ENCODE measurements around the gene RPL39L.
"Not testable (repeated sequence)": the region's sequence is repeated elsewhere in the genome, so short reads cannot be mapped to it uniquely, and the experiment has no call there.

RPL39L gene

DNA sequence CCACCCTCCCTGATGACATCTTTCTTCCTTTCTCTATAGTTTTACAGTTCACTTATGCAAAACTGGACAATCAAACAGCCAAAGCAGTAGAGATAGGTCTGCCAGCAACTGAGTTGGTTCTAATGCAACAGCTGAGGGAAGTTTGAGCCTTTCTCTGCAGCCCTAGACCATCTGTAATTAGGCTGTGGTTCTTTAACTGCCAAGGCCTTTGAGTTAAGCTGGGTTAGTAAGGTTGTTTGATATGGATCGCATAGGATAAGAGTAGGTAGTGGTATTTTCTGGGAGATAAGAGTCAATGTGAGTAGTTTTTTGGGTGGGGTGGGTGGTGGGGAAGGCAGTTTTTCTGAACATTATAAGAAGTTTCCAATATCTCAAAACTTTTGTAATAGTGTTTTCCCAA, 3.0 kb downstream of the RPL39L start:
- DNase-seq = no peak

DNA sequence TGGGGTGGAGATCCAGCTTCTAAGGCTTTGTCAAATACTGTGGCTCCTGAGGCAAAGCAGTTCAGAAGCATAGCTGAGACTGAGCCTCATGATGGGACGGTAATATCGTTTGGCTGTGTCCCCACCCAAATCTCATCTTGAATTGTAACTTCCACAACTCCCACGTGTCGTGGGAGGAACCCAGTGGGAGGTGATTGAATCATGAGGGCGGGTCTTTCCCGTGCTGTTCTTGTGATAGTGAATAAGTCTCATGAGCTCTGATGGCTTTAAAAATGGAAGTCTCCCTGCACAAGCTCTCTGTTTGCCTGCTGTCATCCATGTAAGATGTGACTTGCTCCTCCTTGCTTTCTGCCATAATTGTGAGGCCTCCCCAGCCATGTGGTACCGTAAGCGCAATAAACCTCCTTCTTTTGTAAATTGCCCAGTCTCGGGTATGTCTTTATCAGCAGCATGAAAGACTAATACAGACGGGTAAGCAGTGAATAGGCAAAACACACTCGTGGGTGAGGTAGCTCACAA, 4.1 kb downstream of the RPL39L start:
- DNase-seq = not testable (repeated sequence)

DNA sequence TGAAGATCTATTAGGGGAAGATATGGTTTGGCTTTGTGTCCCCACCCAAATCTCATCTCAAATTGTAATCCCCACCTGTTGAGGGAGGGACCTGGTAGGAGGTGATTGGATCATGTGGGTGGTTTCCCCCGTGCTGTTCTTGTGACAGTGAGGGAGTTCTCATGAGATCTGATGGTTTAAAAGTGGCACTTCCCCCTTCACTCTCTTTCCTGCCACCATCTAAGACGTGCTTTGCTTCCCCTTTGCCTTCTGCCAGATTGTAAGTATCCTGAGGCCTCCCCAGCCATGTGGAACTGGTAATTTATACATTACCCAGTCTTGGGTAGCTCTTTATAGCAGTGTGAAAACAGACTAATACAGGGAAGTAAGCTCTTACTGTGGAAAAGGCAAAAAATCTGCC, 6.1 kb downstream of the RPL39L start:
- DNase-seq = not testable (repeated sequence)

DNA sequence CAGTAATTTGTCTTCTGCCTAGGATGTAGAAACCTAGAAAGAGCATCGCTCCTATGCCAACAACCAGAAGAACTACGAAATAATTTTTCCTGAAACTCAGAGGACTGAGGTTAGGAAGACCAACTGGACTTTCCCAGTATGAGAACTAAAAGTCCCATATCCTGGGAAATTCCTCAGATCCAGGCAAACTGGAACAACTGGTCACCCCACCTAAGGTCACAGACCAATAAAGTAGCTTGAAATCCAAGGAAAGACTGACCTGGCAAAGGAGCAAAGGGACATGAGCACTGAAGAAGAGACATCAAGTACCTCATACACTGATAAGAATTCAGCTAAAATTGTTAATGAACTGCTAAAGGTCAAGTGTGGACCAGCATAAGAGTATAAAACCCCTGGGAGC, 6.6 kb downstream of the RPL39L start:
- DNase-seq = no peak

DNA sequence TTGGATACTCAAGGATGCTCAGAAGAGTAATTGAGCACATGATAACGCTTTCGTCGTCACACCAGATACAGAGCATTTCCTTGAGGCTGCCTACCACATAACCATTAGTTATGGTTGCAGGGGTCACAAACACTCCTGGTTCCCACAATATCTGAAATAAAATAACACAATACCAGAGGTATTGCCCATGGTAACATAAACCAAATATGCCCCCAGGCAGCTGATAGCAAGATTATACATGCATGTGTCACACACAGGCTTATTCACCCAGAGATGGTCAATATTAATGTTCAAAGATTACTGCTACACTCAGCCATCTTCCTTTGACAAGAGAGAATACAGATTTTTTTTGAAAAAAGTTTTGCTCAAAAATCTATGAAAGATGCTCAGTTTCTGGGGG, 7.3 kb downstream of the RPL39L start:
- no peak for DNase-seq

DNA sequence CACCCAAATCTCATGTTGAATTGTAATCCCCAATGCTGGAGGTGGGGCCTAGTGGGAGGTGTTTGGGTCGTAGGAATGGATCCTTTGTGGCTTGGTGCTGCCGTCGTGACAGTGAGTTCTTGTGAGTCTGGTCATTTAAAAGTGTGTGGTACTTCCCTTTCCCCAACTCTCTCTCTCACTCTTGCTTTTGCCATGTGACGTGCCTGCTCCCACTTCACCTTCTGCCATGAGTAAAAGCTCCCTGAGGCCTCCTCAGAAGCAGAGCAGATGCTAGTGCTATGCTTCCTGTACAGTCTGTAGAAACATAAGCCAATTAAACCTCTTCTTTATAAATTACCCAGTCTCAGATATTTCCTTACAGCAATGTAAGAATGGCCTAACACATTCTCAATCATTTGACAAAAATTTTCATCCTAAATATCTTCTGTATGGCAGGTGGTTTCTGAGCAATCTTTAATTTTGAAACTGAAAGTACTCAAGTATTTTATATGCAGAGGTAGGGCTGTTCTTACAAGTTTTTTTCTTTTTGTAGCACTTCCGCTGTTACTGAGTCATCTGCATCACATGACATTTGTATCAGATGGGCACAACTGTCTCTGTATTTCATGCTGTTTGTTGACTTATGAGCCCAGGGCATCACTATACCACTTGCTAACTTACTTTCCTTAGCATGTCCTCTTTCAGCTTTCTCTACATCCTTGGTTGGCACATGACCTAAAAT, 8.8 kb downstream of the RPL39L start:
- DNase-seq = peak; percentile 88

DNA sequence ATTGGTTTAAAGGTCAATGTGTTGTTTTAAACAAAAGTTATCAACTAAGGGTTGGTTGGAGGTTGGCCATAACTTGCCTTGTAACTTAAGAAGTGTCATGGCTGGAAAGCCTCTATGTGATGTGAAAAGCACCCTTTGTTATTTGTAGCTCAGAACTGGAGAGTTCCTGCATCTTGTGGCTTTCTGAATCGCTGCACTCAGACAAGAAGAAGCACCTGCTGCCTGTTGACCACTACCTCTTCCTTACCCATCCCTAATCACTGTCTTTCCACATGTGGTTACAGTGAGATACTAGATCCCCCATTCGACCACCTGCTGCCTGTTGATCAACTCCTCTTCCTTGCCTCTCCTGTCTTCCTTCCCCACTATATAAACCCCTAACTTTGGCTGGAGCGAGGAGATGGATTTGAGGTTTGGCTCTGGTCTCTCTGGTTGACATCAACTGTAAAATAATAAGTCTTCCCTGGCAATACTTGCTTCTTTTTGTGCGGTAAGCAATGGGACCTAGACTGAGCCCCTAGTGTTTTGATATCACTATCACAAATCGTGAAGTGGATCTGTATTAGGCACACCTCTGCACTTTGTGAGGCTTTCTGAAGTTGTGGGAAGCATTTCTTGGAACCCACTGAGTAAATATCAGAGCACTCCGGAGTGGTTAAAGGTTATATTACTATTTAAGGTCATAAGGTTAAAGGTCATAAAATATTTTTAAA, 13.8 kb downstream of the RPL39L start:
- DNase-seq = no peak

DNA sequence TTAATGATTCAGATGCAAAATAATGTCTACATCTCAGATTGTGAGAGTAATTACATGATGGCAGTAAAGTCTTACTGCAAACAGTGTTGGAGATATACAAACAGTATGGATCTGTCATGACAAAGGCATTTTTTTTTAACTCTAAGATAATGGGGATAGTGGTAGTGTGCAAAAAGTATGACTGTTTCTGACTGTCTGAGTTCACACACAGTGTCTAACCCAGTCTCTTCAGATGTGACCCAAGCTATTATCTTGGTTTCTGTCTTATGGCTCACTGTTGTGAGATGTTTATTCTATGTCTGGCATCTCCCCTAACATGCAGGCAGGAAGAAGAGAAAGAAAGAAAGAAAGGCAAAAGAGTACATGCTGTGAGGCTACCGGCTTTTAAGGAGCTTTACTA, 17.0 kb downstream of the RPL39L start:
- no peak for DNase-seq

DNA sequence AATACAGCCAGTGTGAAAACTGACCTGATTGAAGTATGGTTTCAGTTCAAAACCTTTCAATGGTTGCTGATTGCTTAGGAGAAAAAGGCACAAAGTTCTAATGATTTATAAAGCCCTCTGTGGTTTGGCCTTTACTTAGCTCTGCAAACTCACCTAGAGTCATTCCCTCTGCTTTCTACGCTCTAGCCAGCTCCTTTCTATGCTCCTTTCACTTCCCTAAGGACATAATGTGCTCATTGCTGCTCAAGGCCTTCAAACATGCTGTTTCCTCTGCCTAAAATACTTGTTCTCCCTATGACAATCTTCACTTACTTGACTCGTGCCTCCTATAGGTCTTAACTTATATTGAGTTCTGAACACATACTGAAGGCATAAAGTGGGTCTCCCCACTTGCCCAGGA, 19.0 kb downstream of the RPL39L start:
- no peak for DNase-seq

DNA sequence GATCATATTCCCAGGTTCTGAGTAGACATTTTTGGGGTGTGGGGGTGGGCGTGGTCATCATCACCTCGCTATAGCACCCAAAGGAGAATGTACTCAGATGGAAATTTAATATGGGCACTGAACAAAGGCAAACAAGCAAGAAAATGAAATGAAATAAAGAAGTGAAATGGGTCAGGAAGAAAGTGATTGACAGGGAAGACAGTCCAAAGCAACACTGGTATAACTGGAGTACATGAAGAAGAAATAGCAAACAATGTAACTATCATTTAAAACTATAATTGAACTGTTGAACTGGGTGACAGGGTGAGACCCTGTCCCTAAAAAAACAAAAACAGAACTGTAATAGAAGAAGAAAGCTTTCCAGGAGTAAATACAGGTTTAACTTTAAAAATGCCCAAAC, 24.8 kb downstream of the RPL39L start:
- no peak for DNase-seq

DNA sequence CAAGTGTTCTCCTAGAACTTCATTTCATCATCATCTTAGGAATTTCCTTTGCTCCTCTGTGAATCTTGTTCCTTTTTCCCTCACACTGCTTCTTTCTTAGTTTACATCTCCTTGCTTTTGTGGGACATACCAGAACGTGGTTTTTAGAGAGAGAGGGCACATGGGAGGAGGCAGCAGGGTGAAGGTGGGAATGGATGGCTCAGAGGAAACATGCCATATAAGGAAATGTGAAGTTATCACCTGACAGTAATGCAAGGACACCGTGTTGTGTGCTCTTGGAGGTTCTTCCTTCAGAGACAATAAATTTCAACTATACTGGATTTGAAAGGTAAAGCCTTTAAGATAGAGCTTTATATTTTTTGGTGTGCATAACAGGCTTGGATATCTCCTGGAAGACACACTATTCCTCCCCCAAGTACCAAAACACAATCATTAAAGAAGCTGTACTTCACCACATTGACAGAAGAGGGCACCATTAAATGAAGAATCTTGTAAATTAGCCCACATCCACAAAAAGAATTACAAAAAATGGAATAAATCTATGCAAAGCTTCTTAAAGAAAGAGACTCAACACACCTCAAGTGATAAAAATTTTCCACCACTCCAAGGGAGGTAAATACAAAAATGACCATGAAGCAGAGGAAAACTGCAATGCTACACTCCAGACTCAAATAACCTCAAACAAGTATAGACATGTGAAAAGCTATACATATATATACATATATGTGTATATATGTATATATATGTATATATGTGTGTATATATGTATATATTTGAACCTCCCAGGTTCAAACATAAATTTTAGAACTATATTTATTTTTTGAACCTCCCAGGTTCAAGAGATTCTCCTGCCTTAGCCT, 26.1 kb downstream of the RPL39L start:
- peak; percentile 62 for DNase-seq

DNA sequence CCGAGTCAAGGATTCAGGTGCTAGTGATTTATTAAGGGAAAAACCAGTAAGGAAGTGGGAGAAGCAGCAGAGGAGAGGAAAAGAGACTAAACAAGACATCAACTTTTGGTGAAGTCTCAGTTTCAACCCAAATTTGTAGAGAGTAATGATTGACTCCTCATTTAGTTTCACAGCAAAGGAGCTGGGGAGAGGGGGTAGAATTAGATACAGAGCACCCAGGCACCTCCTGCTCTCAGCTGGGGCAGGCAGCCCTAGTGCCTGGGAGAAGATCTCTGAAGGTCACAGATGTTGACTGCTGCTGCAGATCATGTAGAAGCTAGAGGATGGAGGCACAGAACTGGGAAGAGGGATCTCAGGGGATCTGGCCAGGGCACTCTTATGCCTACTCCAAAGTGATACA, 29.1 kb downstream of the RPL39L start:
- no peak for DNase-seq

DNA sequence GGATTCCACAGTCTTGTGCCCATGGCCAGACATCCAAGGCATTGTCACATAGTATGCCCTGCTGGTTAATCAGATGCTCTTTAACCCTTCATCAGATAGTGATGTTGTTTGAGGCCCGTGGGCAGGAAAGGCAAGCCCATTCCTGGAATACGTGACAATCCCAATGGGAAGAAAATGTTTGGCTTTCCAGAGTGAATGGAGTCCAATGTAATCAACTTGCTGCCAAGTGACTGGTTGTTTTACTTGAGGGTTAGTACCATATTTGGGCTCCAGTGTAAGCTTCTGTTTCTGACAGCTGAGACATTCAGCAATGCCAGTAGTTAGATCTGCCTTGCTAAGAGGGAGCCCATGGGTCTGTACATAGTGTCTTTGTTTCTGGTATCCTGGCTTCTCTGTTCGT, 31.3 kb downstream of the RPL39L start:
- no peak for DNase-seq

DNA sequence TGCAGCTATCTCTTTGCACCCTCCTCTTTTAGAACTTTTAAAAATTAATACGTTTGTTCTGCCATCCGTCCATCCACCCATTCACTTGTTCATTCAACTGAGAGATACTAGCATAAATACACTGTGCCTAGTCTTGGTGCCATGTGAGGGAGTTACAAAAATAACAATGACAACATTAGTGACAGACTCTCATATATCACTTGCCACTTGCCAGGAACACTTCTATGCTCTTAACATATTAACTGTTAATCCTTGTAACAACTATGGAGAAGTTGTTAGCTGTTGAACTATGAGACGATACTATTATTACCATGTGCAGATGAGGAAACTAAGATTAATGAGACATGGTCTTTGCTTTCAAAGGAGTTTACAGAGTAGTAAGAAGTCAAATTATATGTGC, 33.6 kb downstream of the RPL39L start:
- no peak for DNase-seq

DNA sequence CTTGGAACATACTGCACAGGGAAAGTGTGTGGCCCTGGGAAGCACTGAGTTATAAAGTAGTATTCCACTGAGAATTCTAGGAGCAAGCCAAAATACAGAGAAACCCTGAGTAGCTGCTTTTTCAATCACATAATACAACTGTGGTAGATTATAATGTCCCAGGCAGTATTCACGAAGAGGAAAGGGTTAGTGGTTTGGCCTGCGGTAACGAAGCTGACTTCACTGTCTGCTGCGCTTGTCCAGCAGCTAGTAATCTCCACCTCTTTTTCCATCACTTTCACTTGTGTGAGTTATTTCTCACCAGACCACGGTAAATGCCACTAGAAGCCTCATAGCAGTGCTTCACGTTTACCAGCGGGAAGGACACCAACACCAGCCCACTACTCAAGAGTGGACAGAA, 34.4 kb downstream of the RPL39L start:
- peak; percentile 11 for DNase-seq

DNA sequence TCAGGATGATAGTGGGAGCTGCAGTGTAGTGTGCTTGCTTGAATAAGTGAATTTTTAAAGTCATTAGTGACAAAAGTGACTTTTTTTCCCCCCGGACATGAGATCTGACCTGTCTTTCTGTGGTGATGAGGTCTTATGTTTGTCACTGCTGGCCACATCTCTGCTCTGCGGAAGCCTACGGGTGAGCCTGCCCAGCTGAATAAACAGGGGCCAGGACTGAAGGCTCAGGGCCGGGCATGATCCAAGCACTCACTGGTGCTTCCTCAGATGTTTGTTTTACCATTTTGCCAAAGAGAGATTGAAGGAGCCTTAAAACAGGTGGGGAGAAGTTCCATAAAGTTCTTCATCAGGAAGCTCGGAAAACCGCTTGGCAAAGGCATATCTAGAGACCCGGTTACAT, 35.0 kb downstream of the RPL39L start:
- no peak for DNase-seq

DNA sequence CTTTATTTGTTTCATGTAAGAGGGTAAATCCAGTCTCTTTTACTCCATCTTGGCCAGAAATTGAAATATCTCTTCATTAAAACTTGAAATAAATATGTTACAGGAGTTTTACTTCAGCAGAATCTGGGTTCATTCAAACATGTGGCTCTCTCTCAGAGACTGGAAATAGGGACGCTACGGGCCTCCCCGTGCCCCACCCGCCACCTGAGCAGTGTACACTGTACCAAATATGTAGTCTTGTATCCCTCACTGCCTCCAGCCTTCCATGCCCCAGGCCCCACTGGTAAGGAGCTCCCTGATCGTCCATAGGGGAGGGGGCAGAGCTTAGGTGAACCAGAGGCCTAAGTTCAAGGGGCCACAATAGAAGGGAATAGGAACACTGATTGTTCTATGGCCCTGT, 36.0 kb downstream of the RPL39L start:
- DNase-seq = no peak

DNA sequence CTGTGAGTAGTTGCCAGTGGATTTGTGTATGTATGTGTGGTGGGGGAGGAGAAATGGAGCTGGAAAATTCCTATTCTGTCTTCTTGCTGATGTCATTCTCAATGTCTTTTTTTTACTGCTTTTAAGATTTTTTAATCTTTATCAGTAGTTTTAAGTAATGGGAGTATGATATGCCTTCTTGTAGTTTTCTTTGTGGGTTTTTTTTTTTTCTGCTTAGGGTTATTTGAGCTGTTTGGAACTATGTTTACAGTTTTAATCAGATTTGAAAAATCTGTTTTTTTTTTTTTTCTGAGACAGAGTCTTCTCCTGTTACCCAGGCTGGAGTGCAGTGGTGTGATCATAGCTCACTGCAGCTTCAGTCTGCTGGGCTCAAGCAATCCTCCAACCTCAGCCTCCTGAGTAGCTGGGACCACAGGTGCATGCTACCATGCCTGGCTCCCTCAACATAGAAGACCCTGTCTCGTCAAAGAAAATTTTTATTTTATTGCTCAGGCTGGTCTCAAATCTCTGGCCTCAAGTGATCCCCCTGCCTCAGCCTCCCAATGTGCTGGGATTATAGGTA, 37.1 kb downstream of the RPL39L start:
- no peak for DNase-seq

DNA sequence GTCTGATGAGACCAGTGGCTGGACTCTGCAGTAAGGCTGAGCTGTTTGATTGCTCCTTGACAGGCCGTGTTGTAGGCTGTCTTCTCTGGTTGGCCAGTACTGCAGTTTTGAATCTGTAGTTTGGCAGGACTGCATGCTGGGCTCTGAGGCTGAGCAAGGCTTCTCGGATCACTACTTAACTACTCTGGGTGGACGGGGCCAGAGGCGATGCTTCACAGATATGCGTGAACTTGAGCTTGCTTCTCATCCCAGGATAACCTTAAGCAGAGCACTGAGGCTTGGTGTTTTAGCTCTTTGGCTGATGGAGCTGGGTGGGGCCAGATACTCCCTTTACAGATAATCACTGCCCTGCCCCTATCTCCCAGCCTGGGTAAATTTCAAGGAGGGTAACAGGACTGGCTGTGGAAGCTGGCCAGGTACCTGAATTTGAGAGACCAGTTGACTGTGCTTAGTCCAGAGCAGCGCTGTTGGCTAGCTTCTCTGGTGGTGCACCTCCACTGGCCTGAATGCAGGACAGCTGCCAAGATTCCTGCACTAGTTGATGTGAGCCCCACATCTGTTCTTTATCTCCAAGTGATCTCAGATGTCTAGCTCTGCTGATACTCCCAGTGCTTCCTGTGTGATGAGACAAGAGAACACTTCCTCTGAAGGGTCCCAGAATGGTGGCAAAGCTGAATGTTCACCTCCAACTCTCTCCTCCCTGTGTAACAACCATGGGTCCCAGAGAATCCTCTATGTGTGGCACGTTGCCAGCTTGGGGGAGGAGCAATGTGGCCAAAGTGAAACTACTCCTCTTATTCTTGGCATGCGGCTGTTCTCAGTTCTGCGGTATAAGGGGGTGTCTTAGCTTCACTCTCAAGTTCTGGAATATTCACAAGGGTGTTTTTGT, 37.9 kb downstream of the RPL39L start:
- DNase-seq = peak; percentile 69

DNA sequence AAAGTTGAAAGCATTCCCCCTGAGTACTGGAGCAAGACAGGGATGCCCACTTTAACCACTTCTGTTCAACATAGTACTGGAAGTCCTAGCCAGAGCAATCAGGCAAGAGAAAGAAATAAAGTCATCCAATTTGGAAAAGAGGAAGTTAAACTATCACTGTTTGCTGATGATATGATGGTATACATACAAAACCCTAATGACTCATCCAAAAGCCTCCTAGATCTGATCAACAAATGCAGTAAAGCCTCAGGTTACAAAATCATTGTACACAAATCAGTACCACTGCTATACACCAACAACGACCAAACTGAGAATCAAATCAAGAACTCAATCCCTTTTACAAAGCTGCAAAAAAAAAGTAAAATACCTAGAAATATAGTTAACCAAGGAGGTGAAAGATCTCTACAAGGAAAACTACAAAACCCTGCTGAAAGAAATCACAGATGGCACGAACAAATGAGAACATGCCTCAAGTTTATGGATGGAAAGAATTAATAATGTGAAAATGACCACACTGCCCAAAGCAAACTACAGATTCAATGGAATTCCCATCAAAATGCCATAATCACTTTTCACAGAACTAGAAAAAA, 40.3 kb downstream of the RPL39L start:
- DNase-seq = no peak

DNA sequence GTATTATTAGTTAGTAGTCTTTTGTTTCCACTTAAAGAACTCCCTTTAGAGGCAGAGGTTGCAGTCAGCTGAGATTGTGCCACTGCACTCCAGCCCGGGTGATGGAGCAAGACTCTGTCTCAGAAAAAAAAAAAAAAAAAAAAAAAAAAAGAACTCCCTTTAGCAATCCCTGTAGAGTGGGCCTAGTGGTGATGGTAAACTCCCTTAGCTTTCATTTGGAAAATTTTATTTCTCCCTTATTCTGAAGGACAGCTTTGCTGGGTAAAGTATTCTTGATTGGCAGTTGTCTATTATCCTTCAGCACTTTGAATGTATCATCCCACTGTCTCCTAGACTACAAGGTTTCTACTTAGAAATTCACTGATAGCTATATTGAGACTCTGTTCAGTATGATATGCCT, 46.0 kb downstream of the RPL39L start:
- no peak for DNase-seq

DNA sequence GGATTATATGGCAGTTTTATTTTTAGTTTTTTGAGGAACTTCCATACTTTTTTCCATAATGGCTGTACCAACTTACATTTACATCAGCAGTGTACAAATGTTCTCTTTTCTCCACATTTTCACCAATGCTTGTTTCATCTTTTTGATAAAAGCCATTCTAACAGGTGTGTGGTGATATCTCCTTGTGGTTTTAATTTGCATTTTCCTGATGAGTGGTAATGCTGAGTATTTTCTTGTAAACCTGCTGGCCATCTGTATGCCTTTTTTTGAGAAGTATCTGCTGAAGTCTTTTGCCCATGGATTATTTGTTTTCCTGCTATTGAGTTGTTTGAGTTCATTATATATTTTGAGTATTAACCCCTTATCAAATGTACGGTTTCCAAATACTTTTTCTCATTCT, 50.6 kb downstream of the RPL39L start:
- no peak for DNase-seq
